ENCODE data around the gene OR2G3.

DNA sequence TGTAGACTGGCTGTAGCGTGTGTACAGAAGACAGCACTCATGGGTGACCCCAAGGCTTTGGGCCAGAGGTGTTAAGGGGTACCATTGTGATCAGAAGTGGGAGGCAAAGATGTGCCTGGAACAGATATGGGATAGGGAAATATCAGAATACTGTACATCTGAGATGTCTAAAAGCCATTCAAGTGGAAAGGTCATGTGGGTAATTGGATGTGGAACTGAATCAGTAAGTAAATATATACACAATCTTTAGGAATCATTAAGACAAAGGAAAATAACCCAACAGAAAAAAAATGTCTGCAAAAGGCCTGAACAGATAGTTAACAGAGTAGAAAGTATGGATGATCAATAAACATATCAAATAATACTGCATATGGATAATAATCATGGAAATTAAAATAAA is 47.7 kb downstream of the OR2G3 start:
- no peak for TF ChIP-seq REST (IDR thresholded peaks at IDR 0.05; ENCODE audit: low read depth)
- no peak for TF ChIP-seq RAD21 (IDR thresholded peaks at IDR 0.05; ENCODE audit: low read depth)
- no peak for TF ChIP-seq MAX (IDR thresholded peaks at IDR 0.05)
- TF ChIP-seq TAF1 (IDR thresholded peaks at IDR 0.05; ENCODE audit: low read depth), result no peak
- TF ChIP-seq TEAD4 (IDR thresholded peaks at IDR 0.05), result no peak
